Gastrocnemius medialis (tissue), 4 donors: ENCODE results near the gene DSCAML1. TPM values are rescaled to one million over a fixed set of nuclear protein-coding genes. Genes with fewer than 3 reads are reported as not detected.

Source experiments
- ATAC-seq, 2 donors: fragments of 150-250 bp; one replicate each; pipeline ENCODE4 v1.9.1; 2016
- DNase-seq, 2 donors: peaks; one replicate each; pipeline ENCODE4 v3.0.0-alpha.2; 2019
- H3K27ac ChIP-seq, 4 donors: fragments of 200-600 bp; sonication (generic); 1 replicate in 1 of 4; 2 replicates in 3 of 4; pipeline ENCODE4 v1.5.1; 2016 to 2018; ENCODE audit warnings: mild to moderate bottlenecking in 2 of 4, moderate library complexity in 1 of 4
- H3K27me3 ChIP-seq, 3 donors: fragments of 200-600 bp; sonication (generic) in 2 of 3; 1 replicate in 1 of 3; 2 replicates in 2 of 3; pipeline versions ENCODE4 v1.5.1 to v1.6.0; 2016 to 2019; ENCODE audit warnings: mild to moderate bottlenecking in 1 of 3, moderate library complexity in 1 of 3
- H3K36me3 ChIP-seq, 2 donors: fragments of 200-600 bp; sonication (generic) in 1 of 2; one replicate each; pipeline ENCODE4 v1.5.1; 2017 to 2018
- H3K4me1 ChIP-seq, 2 donors: fragments of 200-600 bp; sonication (generic) in 1 of 2; one replicate each; pipeline ENCODE4 v1.5.1; 2016 to 2017; ENCODE audit warnings: mild to moderate bottlenecking in 2 of 2
- H3K4me3 ChIP-seq, 4 donors: fragments of 200-600 bp; sonication (generic) in 3 of 4; 1 replicate in 1 of 4; 2 replicates in 3 of 4; pipeline ENCODE4 v1.5.1; 2016 to 2019; ENCODE audit warnings: mild to moderate bottlenecking in 2 of 4
- H3K9me3 ChIP-seq, 3 donors: fragments of 200-600 bp; sonication (generic) in 2 of 3; 1 replicate in 1 of 3; 2 replicates in 2 of 3; pipeline ENCODE4 v1.5.1; 2016 to 2019
- POLR2A ChIP-seq, 2 donors: fragments of 450-650 bp; IDR thresholded peaks; one replicate each; pipeline ENCODE4 v1.6.1; 2017; ENCODE audit warnings: antibody characterized with exemption in 2 of 2, mild to moderate bottlenecking in 2 of 2, moderate library complexity in 2 of 2
- in situ Hi-C, 4 donors: fragments of 200-750 bp; cut with MboI; loops; one replicate each; pipeline versions ENCODE4 v1.15.0 to v1.8.0; 2017; ENCODE audit warnings: low sequenced_read_pairs in 4 of 4
- intact Hi-C: fragments of 100-400 bp; cut with DNase I; formaldehyde crosslinking; loops from one replicate; pipeline ENCODE4 v1.15.1; 2023; ENCODE audit warnings: low total_unique reads
- total RNA-seq, 4 donors: library from RNA; depleted of rRNA; stranded (reverse); fragments of >200 nt; gene quantifications; one replicate each; pipeline versions ENCODE4 v1.1.0 to v1.2.3, GENCODE V29; 2016
- TF ChIP-seq, protein P1 (sequence below), 5 experiments: fragments of 450-650 bp in 3 of 5; fragments of 200-600 bp in 2 of 5; sonication (generic) in 2 of 5; IDR thresholded peaks in 4 of 5; conservative IDR thresholded peaks in 1 of 5; 1 replicate in 4 of 5; 2 replicates in 1 of 5; pipeline ENCODE4 v1.5.1; 2016 to 2019; ENCODE audit warnings: antibody characterized with exemption in 5 of 5, mild to moderate bottlenecking in 3 of 5, moderate library complexity in 3 of 5

Gene DSCAML1
- total RNA-seq, 4 donors from 2014 or later, result 0.05 to 0.15 (median 0.07) TPM

GRCh38 chr11:117438371-117439000 is 358.5 kb downstream of the DSCAML1 start:
- Histone ChIP-seq H3K27ac (no peak overlapping the region), H3K9me3 (no peaks in the 10 kb centered on the region), H3K4me1 (no peaks in the 10 kb centered on the region), H3K4me3 (no peak overlapping the region), H3K36me3 (no peaks in the 10 kb centered on the region), H3K27me3 (peaks cover 0 to 5% (median 0%) of the 10 kb centered on the region in 3 donors)
- TF ChIP-seq POLR2A (IDR thresholded peaks at IDR 0.05), result no peak
- TF ChIP-seq, protein P1, sequence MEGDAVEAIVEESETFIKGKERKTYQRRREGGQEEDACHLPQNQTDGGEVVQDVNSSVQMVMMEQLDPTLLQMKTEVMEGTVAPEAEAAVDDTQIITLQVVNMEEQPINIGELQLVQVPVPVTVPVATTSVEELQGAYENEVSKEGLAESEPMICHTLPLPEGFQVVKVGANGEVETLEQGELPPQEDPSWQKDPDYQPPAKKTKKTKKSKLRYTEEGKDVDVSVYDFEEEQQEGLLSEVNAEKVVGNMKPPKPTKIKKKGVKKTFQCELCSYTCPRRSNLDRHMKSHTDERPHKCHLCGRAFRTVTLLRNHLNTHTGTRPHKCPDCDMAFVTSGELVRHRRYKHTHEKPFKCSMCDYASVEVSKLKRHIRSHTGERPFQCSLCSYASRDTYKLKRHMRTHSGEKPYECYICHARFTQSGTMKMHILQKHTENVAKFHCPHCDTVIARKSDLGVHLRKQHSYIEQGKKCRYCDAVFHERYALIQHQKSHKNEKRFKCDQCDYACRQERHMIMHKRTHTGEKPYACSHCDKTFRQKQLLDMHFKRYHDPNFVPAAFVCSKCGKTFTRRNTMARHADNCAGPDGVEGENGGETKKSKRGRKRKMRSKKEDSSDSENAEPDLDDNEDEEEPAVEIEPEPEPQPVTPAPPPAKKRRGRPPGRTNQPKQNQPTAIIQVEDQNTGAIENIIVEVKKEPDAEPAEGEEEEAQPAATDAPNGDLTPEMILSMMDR (IDR thresholded peaks at IDR 0.05 in 4 of 5, conservative IDR thresholded peaks at IDR 0.05 in 1 of 5), result no peak
- DNase-seq (no peak), ATAC-seq (no peak)
- in situ Hi-C loops, result loop anchor here in 1 of 4 donors (25.0 kb wide), 1 partner anchor 624 kb away; no protein-coding TSS in a partner anchor
- intact Hi-C loops, result no loop called here

- Histone ChIP-seq H3K27ac (no peak overlapping the region), H3K27me3 (no peaks in the 10 kb centered on the region), H3K4me3 (no peak overlapping the region), H3K9me3 (no peaks in the 10 kb centered on the region), H3K4me1 (no peaks in the 10 kb centered on the region), H3K36me3 (no peaks in the 10 kb centered on the region)
- ATAC-seq (no peak), DNase-seq (no peak)
- intact Hi-C loops (no loop called here), in situ Hi-C loops (loop anchor here in 1 of 4 donors (25.0 kb wide), 1 partner anchor 625 kb away; no protein-coding TSS in a partner anchor)
- TF ChIP-seq, protein P1 (IDR thresholded peaks at IDR 0.05 in 4 of 5, conservative IDR thresholded peaks at IDR 0.05 in 1 of 5), result no peak
- no peak for TF ChIP-seq POLR2A (IDR thresholded peaks at IDR 0.05)
Measured at GRCh38 chr11:117437791-117438130, 359.3 kb downstream of the DSCAML1 start.

GRCh38 chr11:117437041-117437790 is 359.8 kb downstream of the DSCAML1 start:
- TF ChIP-seq, protein P1 (IDR thresholded peaks at IDR 0.05 in 4 of 5, conservative IDR thresholded peaks at IDR 0.05 in 1 of 5), result no peak
- TF ChIP-seq POLR2A (IDR thresholded peaks at IDR 0.05), result no peak
- no peak overlapping the region for H3K4me3 ChIP-seq
- in situ Hi-C loops, result loop anchor here in 1 of 4 donors (25.0 kb wide), 1 partner anchor 625 kb away; no protein-coding TSS in a partner anchor
- no peaks in the 10 kb centered on the region for H3K27me3 ChIP-seq
- no peak overlapping the region for H3K27ac ChIP-seq
- H3K9me3 ChIP-seq, result no peaks in the 10 kb centered on the region
- DNase-seq (no peak), ATAC-seq (no peak)
- H3K4me1 ChIP-seq, result no peaks in the 10 kb centered on the region
- H3K36me3 ChIP-seq, result no peaks in the 10 kb centered on the region
- intact Hi-C loops, result no loop called here

DNA sequence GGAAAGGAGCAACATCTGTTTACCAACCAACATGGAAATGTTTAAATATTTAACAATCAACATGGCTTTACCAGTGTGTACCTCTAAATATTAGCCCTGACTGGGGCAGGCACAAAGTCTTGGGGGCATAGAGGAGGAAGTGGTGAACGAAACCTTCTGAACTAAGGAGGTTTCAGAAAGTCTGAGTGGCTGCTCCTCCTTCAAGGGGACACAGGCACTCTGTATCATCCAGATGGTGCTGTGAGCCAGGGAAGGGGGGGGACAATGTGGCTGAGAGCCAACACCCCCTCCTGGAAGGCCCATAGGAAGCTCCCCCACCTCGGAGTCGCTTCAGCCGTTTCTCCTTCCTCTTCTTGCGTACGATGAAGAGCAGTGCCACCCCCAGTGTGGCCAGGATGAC is 361.7 kb downstream of the DSCAML1 start:
- no peaks in the 10 kb centered on the region for H3K4me1 ChIP-seq
- in situ Hi-C loops (loop anchor here in 1 of 4 donors (25.0 kb wide), 1 partner anchor 627 kb away; no protein-coding TSS in a partner anchor), intact Hi-C loops (no loop called here)
- no peak for DNase-seq
- TF ChIP-seq, protein P1 (IDR thresholded peaks at IDR 0.05 in 4 of 5, conservative IDR thresholded peaks at IDR 0.05 in 1 of 5), result no peak
- TF ChIP-seq POLR2A (IDR thresholded peaks at IDR 0.05), result no peak
- no peak overlapping the region for H3K4me3 ChIP-seq
- no peaks in the 10 kb centered on the region for H3K27me3 ChIP-seq
- H3K27ac ChIP-seq, result no peak overlapping the region
- ATAC-seq, result no peak
- H3K9me3 ChIP-seq, result no peaks in the 10 kb centered on the region
- no peaks in the 10 kb centered on the region for H3K36me3 ChIP-seq
